ENCODE data around the gene MEGF11. TPM values are rescaled to one million over a fixed set of nuclear protein-coding genes. Genes with fewer than 3 reads are reported as not detected.

Gene MEGF11
- total RNA-seq, 4 donors from 2014 or later, result 0.87 to 7.3 (median 4.9) TPM

- TF ChIP-seq POLR2A (IDR thresholded peaks at IDR 0.05) (no peak), CTCF (IDR thresholded peaks at IDR 0.05) (no peak), EP300 (IDR thresholded peaks at IDR 0.05) (no peak)
- H3K4me3 ChIP-seq, result no peak overlapping the region
- peaks cover 0 to 9% (median 0%) of the 10 kb centered on the region in 3 donors for H3K36me3 ChIP-seq
- no peak for DNase-seq (ENCODE audit: low spot score in 2 of 2)
- peaks cover 0 to 15% (median 3%) of the 10 kb centered on the region in 4 donors for H3K4me1 ChIP-seq
- H3K27ac ChIP-seq, result no peak overlapping the region
- no peaks in the 10 kb centered on the region for H3K27me3 ChIP-seq
- 93% methylated on average over 9 of the region's 9 CpGs for WGBS, 2 donors
- H3K9me3 ChIP-seq, result no peaks in the 10 kb centered on the region
Measured at GRCh38 chr15:65919353-65919752, 334.2 kb downstream of the MEGF11 start.

- H3K27ac ChIP-seq, result no peak overlapping the region
- no peaks in the 10 kb centered on the region for H3K27me3 ChIP-seq
- no peak for TF ChIP-seq EP300 (IDR thresholded peaks at IDR 0.05)
- no peak for TF ChIP-seq CTCF (IDR thresholded peaks at IDR 0.05)
- no peak for TF ChIP-seq POLR2A (IDR thresholded peaks at IDR 0.05)
- no peaks in the 10 kb centered on the region for H3K9me3 ChIP-seq
- no peak overlapping the region for H3K4me3 ChIP-seq
- H3K36me3 ChIP-seq, result peaks cover 0 to 9% (median 0%) of the 10 kb centered on the region in 3 donors
- DNase-seq (ENCODE audit: low spot score in 2 of 2), result no peak
- 91 to 96% methylated on average over 5 of the region's 5 CpGs for WGBS, 2 donors
- peaks cover 0 to 15% (median 3%) of the 10 kb centered on the region in 4 donors for H3K4me1 ChIP-seq
Measured at GRCh38 chr15:65918945-65919344, 334.6 kb downstream of the MEGF11 start.

GRCh38 chr15:65918357-65918920 lies 335.1 kb downstream of the MEGF11 start:
- Histone ChIP-seq H3K4me3 (no peak overlapping the region), H3K4me1 (peaks cover 0 to 19% (median 3%) of the 10 kb centered on the region in 4 donors), H3K36me3 (peaks cover 0 to 9% (median 0%) of the 10 kb centered on the region in 3 donors), H3K27ac (no peak overlapping the region), H3K27me3 (no peaks in the 10 kb centered on the region), H3K9me3 (no peaks in the 10 kb centered on the region)
- WGBS, 2 donors, result 84 to 89% methylated on average over 3 of the region's 3 CpGs
- TF ChIP-seq EP300 (IDR thresholded peaks at IDR 0.05) (no peak), CTCF (IDR thresholded peaks at IDR 0.05) (no peak), POLR2A (IDR thresholded peaks at IDR 0.05) (no peak)
- DNase-seq (ENCODE audit: low spot score in 2 of 2), result no peak

- WGBS, 2 donors, result 96 to 100% methylated on average over 4 of the region's 4 CpGs
- no peak for DNase-seq (ENCODE audit: low spot score in 2 of 2)
- Histone ChIP-seq H3K27ac (no peak overlapping the region), H3K4me1 (peaks cover 0 to 19% (median 3%) of the 10 kb centered on the region in 4 donors), H3K36me3 (peaks cover 0 to 9% (median 0%) of the 10 kb centered on the region in 3 donors), H3K27me3 (no peaks in the 10 kb centered on the region), H3K9me3 (no peaks in the 10 kb centered on the region), H3K4me3 (no peak overlapping the region)
- TF ChIP-seq EP300 (IDR thresholded peaks at IDR 0.05) (no peak), POLR2A (IDR thresholded peaks at IDR 0.05) (no peak), CTCF (IDR thresholded peaks at IDR 0.05) (no peak)
Measured at GRCh38 chr15:65917936-65918335, 335.6 kb downstream of the MEGF11 start.

- Histone ChIP-seq H3K9me3 (no peaks in the 10 kb centered on the region), H3K27me3 (no peaks in the 10 kb centered on the region), H3K4me3 (no peak overlapping the region), H3K36me3 (peaks cover 0 to 9% (median 0%) of the 10 kb centered on the region in 3 donors), H3K4me1 (peaks cover 0 to 19% (median 3%) of the 10 kb centered on the region in 4 donors), H3K27ac (no peak overlapping the region)
- no peak for DNase-seq (ENCODE audit: low spot score in 2 of 2)
- no peak for TF ChIP-seq CTCF (IDR thresholded peaks at IDR 0.05)
- no peak for TF ChIP-seq EP300 (IDR thresholded peaks at IDR 0.05)
- no peak for TF ChIP-seq POLR2A (IDR thresholded peaks at IDR 0.05)
- 72 to 89% methylated on average over 3 of the region's 3 CpGs for WGBS, 2 donors
Measured at GRCh38 chr15:65917407-65917756, 336.2 kb downstream of the MEGF11 start.
